NCI-H2227 (cell line): ENCODE data around the gene GRK5.
"Not testable (repeated sequence)": the region's sequence is repeated elsewhere in the genome, so short reads cannot be mapped to it uniquely, and the experiment has no call there.

Experiments used
- DNase-seq: peaks from one replicate; lab custom pipeline; 2025; ENCODE audit not compliant: unreplicated experiment; lab: John Stamatoyannopoulos, UW

GRK5 gene

DNA sequence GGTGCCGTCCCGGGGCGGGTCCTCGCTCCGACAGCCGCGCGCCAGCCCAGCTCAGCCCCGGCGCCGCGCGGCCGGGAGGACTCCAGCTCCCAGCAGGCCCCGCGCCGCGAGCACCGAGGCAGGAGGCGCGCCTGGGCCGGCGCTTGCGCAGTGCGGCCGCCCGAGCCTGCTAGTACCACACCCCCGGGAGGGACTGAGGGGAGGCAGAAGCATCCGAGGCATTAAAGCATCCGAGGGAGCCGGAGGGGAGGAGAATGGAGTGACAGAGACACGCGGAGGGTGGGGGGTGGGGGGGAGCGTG lies at the start of gene GRK5:
GRK5 (plus strand) TSS at position 206 of the 301 bp plus-strand sequence. CDS start 347 bp downstream, outside the sequence.
- peak; percentile 95 for DNase-seq

DNA sequence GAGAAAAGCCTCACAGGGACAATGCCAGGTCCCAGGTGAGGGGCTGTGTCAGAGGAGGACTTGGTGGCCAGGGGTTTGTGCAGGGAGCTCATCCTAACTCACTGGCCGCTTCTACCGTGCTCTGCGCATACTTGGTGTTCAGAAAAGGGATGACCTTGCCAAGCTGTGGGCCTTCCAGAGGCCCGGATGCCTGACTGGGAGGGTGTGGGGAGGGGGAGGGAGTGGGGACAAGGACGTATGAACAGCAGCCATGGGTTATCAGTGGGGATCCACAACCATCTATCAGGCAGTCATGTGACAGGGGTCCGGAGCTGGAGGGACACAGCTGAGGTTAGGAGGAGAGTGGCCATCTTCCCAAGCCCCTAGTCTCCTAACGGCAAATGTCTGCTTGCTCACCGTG lies 48.0 kb upstream of the GRK5 start:
- no peak for DNase-seq

DNA sequence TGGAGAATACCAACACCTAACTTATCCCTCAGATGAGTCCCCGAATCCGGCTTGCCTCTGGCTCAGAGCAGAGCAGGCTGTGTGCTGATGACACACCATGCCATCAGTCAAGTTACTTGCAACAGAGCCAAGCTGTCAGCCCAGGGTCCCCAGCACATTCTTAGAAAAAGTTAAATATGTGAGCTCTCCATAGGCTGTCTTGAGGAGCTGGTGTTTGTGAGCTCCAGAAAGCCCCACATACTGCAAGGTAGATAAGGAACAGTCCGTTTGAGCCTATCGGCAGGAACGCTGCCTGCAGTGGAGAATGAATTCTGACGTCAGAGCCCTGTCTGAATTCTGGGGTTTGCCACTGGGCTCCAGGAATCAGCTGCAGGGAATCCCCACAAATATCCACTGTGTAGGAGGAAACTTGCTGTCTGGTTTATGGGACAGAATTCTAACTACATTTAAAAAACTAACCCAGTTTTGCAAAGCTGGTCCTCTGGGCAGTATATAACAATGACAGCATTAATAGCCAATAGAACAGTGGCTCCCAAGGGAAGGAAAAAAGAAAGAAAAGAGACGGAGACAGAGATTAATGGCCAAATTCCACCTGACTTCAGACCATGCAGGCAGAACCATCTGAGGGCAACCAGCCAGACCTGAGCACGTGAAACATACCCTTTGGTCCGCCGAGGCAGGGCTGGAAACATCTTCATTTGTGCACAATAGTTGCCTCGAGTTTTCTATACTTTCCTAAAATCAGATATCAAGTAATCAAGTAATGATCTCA lies 45.5 kb upstream of the GRK5 start:
- DNase-seq: no peak

DNA sequence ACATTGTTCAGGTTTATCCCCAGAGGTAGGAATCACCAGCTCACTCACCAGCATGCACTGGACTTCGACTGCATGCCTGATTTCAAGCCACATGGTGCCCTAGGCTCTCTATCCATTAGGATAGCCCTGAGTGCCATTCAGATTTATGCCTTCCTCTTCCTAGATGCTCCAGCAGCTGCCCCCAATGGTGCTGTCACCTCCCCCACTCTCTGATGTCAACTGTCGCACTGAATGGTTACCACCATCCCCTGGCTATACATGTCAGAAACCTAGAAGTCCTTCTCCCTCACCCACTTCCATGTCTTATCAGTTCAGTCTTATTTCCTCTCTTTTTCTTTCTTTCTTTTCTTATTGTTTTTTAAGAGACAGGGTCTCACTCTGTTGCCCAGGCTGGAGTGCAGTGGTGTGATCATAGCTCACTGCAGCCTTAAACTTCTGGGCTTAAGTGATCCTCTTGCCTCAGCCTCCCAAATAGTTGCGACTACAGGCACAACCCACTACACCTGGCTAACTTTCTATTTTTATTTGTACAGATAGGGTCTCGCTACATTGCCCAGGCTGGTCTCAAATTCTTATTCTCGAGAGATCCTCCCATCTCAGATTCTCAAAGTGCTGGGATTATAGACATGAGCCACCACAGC lies 44.8 kb upstream of the GRK5 start:
- no peak for DNase-seq

DNA sequence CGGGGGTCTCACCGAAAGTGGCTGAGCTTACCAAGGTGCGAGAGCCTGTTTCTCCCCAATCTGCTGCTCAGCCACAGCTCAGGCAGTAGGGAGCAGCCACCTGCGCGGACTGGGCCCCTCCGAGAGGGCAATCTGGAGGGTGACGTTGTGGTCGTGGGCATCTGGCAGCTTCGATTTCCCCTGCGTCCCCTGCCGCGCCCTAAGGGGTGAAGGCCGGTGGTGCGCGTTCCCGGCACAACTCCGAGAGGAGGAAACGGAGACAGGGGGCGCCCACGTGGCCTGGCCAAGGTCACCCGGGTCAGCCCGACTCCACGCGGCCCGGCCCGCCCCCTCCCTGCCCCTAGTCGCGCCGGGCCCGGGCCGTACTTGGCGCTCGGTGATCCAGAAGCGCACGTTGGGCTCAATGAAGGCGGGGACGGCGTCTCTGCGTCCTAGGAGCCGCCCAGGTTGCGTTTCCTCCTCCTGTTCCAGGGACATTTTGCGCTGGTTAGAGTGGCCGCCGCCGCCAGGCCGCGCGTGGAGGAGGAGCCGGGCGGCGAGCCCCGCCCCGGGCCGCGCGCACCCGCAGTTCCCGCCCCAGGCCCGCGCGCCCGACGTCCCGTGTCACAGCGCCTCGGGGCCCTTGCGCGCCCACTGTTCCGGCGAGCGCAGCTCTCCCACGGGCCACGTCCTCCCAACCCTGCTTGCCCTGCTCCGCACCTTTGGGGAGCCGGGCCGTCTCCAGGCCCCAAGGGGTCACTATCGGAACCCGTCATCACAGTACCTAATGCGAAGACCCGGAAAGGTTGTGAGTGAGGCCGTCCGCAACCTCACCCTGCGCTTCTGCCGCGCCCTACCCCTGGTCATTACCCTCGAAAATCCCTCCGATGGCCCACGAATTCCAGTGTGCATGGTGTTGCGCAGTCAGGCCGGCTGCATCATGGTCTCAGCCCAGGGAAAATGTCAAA lies 41.9 kb upstream of the GRK5 start, which contains the start of gene SFXN4:
SFXN4 (minus strand) TSS at position 544 of the 947 bp plus-strand sequence; CDS start at position 477, 67 bp downstream.
- peak; percentile 75 for DNase-seq

DNA sequence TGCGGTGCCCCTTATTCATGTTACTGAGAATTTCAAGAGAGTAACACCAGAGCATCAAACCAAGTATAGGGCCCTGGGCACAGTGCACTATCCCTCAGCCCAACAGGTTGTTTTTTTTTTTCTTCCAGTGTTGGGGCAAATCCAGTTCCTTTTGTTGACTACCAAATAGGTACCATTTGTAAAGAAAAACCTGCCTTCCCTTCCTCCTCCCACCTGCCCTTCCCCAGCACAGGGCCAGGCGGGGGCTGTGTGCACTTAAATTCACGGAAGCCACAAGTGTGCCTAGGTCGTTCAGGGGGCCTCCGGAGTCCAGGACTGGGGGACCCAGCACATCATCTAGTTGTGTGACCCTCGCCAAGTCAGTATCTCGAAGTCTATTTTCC lies 41.3 kb upstream of the GRK5 start:
- DNase-seq: no peak

DNA sequence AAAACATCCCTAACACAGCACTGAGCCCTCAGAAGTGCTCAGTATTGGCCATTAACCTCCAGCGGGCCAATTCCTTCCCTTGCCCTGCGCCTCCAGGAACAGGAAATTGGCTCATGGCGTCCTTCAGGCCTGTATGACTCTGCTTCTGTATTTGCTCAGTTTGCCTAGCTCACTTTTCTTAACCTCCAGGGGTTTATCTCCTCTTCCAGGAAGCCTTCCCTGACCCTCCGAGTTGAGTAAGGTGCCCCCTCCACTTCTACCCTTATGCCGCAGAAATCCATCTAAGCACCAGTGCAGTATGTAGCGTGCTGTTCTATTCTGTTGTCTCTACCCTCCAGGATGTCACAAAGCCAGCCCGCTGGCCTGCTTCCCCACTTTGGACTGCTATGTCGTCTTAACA lies 40.8 kb upstream of the GRK5 start:
- DNase-seq: no peak

DNA sequence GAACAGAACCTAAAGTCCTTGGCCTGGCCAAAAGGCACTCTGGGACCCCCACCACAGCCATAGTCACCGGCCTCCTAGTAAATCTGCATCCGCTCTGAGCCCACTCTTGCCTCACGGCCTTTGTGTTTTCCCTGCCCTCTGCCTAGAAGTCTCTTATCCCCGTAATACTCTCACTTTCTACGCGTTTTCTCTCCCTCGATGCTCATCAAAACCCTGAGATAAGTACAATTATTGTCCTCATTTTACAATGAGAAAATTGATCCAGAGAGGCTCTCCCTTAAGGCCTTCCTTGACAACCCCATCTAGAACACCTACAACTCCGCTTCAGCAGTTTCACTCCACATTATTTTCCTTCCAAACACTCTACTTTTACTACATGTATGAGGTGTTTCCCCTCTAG lies 40.3 kb upstream of the GRK5 start:
- DNase-seq: no peak

DNA sequence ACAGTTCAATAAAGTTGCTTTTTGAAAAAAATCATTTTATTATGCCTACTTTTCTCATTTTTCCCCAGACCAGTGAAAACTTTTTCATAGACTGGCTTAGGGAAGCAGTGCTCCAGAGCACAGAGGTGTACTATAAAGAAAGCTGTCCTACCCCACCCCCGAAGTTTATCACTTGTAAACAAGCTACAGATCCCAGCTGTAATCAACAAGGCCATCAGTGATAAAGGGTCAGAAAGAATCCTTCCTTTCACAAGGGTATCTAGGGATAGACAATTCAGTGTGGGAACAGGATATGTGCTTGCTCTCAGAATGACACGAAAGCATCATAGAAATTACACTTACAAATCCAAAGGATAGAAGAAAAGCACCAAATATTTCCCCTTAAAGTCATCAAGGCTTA lies 33.3 kb upstream of the GRK5 start:
- no peak for DNase-seq

DNA sequence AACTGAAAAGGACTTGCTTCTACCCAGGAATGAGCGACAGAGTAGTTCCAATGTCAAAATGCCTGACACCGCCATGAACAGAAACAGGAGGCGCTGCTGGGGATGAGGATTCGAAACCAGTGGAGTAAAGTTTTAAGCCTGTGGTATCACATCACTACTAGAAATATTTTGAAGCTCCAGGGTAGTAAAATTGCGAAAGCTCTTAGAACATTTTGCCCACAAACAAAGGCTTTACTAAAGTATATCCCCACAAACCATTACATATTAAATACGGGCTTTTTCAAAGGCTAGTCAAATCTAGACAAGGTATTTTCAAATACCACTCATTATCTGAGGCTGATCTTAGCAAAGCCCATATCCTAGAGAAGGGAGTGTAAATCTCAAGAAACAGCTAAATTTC lies 31.2 kb upstream of the GRK5 start:
- no peak for DNase-seq

DNA sequence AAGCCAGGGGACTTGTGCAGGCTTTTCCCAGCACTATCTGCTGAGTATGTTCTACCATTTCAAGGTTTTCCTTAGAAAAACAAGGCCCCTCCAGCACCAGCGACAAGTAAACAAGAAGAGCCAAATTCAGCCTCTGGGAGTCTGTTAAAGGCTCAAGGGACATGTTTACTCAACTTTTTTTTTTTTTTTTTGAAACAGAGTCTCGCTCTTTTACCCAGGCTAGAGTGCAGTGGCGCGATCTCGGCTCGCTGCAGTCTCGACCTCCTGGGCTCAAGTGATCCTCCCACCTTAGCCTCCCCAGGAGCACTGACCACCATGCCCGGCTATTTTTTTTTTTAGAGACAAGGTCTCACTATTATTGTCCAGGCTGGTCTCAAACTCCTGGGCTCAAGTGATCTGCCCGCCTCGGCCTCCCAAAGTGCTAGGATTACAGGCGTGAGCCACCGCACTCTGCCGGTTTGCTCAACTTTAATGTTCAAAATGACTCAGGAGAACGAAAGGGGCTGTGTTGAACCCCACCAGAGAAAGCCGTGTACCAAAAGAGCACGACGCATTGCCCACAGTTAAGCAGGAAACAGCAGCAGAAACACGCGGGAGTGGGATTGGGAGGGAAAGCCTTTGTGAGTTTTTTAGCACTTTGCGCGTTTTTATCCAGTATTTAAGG lies 29.5 kb upstream of the GRK5 start:
- no peak for DNase-seq

DNA sequence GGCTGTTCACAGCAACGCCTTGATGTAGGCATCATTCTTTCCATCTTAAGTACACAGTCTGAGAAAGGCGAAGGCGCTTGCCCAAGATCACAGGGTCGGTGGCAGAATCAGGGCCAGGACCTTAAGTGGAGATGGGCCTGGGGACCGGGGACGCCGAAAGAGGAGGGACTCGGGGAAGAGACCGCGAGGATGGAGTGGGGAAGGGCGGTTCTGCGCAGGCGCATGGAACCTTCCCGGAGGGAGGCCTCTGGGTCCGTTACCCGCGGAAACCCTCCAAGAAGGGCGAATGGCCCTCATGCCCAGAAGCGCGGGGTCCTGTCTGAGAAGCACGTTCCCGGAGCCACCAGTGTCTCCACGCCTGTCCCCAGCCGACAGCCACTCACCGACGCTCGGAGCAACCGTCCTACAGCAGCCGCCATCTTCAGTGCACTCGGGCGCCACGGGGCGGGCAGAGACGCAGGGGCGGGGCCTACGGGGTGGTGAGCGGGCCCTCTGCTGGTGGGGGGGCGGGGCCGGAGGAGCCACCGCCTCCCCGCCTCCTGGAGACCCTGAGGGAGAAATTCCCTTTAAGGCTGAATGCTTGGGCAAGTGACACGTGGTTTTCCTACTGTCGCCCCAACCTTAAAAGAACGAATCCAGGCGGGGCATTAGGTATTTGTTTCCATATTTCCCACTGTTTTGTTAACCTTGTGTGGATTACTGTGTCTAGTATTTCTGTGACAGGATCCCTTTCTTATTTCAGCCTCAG lies 28.8 kb upstream of the GRK5 start, which contains the start of gene PRDX3:
PRDX3 (minus strand) TSS at position 441 of the 748 bp plus-strand sequence; CDS start at position 419, 22 bp downstream.
- peak; percentile 93 for DNase-seq

DNA sequence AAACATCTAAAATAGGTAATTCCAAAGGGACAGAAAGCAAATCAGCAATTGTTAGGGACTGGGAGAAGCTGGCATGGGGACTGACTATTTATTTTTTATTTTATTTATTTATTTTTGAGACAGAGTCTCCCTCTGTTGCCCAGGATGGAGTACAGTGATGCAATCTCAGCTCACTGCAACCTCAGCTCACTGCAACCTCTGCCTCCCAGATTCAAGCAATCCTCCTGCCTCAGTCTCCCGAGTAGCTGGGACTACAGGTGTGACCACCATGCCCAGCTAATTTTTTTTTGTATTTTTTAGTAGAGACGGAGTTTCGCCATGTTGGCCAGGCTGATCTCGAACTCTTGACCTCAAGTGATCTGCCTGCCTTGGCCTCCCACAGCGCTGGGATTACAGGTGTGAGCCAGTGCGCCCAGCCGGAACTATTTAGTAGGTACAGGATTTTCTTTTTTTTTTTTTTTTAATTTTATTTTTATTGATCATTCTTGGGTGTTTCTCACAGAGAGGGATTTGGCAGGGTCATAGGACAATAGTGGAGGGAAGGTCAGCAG lies 26.4 kb upstream of the GRK5 start:
- not testable (repeated sequence) for DNase-seq

DNA sequence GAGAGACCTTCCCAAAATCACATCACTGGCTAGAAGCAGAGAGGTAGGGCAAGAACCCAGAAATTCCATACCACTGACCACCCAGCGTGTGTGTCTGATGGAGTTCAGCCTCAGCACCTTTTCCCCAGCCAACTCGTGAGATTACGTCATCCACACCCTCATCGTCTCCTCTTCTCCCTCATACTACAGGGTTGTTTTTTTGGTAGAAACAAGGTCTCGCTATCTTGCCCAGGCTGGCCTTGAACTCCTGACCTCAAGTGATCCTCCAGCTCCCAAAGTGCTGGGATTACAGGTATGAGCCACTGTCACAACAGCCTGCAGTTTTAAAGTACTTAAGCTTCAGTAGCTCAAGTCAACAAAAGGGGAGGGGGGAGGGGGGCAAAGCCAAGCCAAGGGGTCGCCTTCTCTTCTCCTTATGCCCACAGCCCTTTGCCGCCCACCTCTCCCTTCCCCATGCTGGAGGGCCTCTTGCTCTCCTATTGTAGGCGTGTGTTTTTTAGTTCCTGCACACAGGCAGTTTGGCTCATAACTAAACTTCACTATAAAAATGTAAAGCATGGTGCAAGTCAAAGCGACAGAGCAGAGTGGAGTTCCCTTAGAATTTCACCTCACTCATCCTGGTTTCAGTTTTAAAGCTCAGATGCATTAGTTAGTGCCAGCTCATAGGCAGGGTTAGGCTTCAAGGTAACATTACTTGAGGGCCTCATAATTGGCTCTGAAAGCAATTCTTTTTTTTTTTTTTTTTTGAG lies 23.5 kb upstream of the GRK5 start:
- no peak for DNase-seq

DNA sequence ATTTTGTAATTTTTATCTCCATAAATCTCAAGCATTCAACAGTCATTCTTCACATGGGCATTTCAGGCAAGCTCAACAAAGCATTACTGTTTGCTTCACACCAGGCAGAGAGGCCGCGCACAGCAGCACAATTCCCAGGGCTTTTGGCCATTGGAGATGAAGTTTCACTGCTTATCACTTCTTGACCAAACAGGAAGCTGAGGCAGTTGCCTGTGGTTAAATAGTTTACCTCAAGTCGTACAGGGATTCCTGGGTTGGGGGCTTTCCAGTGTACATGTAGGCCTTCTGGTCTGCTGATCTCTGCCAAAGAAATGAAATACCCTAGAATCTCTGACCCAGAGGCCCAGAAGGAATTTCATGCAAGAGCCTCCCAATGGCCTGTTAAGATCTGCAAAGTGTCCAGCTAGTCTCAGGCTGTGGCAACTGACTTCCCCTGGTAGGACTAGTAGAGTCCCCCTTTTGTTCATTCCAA lies 17.5 kb upstream of the GRK5 start:
- DNase-seq: no peak

DNA sequence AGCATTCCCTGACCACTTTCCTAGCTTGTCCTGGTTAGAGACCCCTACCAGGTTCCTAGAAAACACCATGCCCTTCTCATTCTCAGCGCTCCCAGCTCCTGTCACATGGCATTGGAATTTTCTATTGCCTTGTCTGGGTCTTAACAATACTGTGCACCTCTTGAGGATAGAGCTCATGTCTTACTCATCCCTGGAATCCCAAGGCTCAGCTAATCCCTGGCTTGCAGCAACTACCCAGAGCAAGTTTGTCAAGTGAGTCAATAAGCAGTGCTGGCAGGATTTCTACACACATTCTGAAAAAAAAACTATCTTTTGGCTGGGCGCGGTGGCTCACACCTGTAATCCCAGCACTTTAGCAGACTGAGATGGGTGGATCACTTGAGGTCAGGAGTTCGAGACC lies 17.0 kb upstream of the GRK5 start:
- DNase-seq: no peak

DNA sequence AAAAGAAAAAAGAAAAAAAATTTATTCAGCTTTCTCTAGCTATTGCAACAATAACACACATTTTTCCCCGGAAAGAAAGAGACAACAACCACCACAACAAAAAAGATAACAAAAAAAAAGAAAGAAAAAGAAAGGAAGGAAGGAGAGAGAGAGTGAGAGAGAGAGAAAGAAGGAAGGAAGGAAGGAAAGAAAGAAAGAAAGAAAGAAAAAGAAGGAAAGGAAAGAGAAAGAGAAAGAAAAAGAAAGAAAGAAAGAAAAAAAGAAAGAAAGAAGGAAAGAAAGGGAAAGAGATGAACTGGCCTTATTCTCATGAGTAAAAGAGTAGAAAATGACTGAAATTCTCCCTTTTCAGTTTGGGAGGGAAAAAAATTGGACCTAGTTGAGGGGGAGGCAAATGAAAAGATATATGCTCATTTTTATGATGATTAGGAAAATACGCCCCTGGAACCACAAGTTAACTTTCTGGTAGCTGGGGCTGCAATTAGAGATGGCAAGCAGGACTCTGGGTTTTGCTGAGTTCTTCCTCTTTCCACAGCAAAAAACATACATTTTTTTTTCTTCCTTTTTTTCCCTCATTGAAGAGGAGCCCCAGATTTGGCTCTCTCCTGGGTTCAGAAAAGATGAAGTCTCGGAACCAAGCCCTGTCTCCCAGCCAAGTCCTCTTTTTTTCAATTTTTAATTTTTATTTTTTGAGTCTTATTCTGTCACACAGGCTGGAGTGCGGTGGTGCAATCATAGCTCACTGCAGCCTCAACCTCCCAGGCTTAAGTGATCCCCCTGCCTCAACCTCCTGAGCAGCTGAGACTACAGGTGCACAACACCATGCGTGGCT lies 16.2 kb upstream of the GRK5 start:
- no peak for DNase-seq

DNA sequence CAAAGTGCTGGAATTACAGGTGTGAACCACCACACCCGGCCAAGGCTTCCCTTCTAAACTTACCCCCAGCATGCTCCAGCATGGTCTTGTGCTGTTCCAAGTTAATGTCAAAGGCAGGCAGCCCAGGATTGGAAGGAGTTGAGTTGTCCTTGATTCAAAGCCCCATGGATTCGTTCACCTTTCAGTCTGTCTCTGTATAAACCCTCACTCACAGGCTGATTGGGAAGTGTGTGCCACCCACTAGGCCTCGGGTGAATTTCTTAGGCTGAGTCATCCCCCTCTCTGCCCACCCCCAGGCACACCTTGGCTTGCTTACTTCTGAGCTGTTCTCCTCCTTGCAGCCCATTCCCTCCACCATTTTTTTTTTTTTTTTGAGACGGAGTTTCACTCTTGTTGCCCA lies 15.5 kb upstream of the GRK5 start:
- no peak for DNase-seq
